K562 (cell line): Measurements from ENCODE around the gene RNPEPL1. TPM values are rescaled to one million over a fixed set of nuclear protein-coding genes. Genes with fewer than 3 reads are reported as not detected.

Source experiments
- ATAC-seq: fragments of 200-7000 bp; cut with Tn5 transposase; 3 replicates; pipeline ENCODE4 v1.9.1; 2020; ENCODE audit warnings: moderate library complexity
- BruUV-seq: library from RNA; stranded (reverse); fragments of 400-500 nt; replicated peaks from 2 replicates; lab custom pipeline; 2021; lab: Mats Ljungman, UMichigan
- CTCF ChIA-PET: fragments of 300-600 bp; formaldehyde crosslinking; extraction: SDS; loops from one replicate; lab custom pipeline; 2021; ENCODE audit warnings: low intra/inter-chr PET ratio; lab: Yijun Ruan, JAX
- POLR2A ChIA-PET: fragments of 300-600, 350-650 bp; sonication (Branson Sonifier 250); formaldehyde crosslinking; extraction: SDS; loops from one replicate; lab custom pipeline; 2021; ENCODE audit warnings: antibody characterized with exemption, inconsistent platforms; lab: Yijun Ruan, JAX
- DNase-seq, 4 experiments: peaks; one replicate each; pipeline versions ENCODE4 v3.0.0 to v3.0.0-alpha.2; 2011 to 2018; ENCODE audit warnings: low spot score in 3 of 4, mixed read lengths in 3 of 4; ENCODE audit errors: extremely low read depth in 1 of 4
- FAIRE-seq: peaks from 2 replicates; lab custom pipeline; 2011; peaks lifted over from hg19 to GRCh38; lab: Jason Lieb, UNC
- H2AFZ ChIP-seq: 2 replicates; pipeline ENCODE4 v1.6.0; 2011; ENCODE audit warnings: low read depth, low read length, control low read depth, inconsistent platforms
- H3K27ac ChIP-seq: fragments of 200-600 bp; 3 replicates; pipeline ENCODE4 v1.8.0; 2011; ENCODE audit warnings: low read depth, mild to moderate bottlenecking, control low read depth, inconsistent platforms, low read length, moderate library complexity, mixed read lengths; ENCODE audit errors: extremely low read depth
- H3K27me3 ChIP-seq, 2 experiments: fragments of 300-600 bp in 1 of 2; 2 replicates in 1 of 2; 3 replicates in 1 of 2; pipeline versions ENCODE4 v1.6.0 to v1.8.0; 2011; ENCODE audit warnings: inconsistent platforms in 2 of 2, low read length in 2 of 2, mild to moderate bottlenecking in 1 of 2, mixed read lengths in 1 of 2, moderate library complexity in 1 of 2; ENCODE audit not compliant: control insufficient read depth in 2 of 2, insufficient read depth in 2 of 2
- H3K36me3 ChIP-seq: fragments of 300-600 bp; 3 replicates; pipeline ENCODE4 v1.8.0; 2011; ENCODE audit warnings: mild to moderate bottlenecking, low read length, inconsistent platforms; ENCODE audit not compliant: control insufficient read depth, insufficient read depth
- H3K4me1 ChIP-seq, 2 experiments: fragments of 200-600 bp in 1 of 2; replicated peaks in 1 of 2; 2 replicates in 1 of 2; 3 replicates in 1 of 2; pipeline versions ENCODE4 v1.5.1 to v1.8.0; 2011; ENCODE audit warnings: inconsistent platforms in 2 of 2, low read length in 2 of 2, mild to moderate bottlenecking in 1 of 2, mixed read lengths in 1 of 2, moderate library complexity in 1 of 2; ENCODE audit not compliant: control insufficient read depth in 2 of 2, insufficient read depth in 2 of 2
- H3K4me2 ChIP-seq: 2 replicates; pipeline ENCODE4 v1.6.1; 2011; ENCODE audit warnings: low read length, control low read depth, inconsistent platforms, mixed read lengths; ENCODE audit not compliant: insufficient read depth
- H3K4me3 ChIP-seq: fragments of 200-600 bp; sonication (generic), shearing (Covaris generic); 2 replicates; pipeline ENCODE4 v1.5.1; 2016; ENCODE audit warnings: control low read depth, inconsistent platforms
- H3K79me2 ChIP-seq: fragments of 200-600 bp; 3 replicates; pipeline ENCODE4 v1.8.0; 2011; ENCODE audit warnings: low read length, inconsistent platforms; ENCODE audit not compliant: control insufficient read depth, insufficient read depth
- H3K9ac ChIP-seq, 2 experiments: 2 replicates each; pipeline versions ENCODE4 v1.6.0 to v1.6.1; 2011; ENCODE audit warnings: low read depth in 2 of 2, low read length in 2 of 2, control low read depth in 1 of 2, inconsistent platforms in 1 of 2, mild to moderate bottlenecking in 1 of 2, mixed read lengths in 1 of 2; ENCODE audit not compliant: insufficient read depth in 1 of 2
- H3K9me1 ChIP-seq: one replicate; pipeline ENCODE4 v1.6.0; 2011; ENCODE audit warnings: inconsistent platforms, mild to moderate bottlenecking, low read length, moderate library complexity; ENCODE audit not compliant: control insufficient read depth, insufficient read depth
- H3K9me3 ChIP-seq: replicated peaks from 2 replicates; pipeline ENCODE4 v1.5.1; 2011; ENCODE audit warnings: low read depth, low read length, inconsistent platforms; ENCODE audit not compliant: control insufficient read depth, insufficient read depth
- H4K20me1 ChIP-seq: replicated peaks from 2 replicates; pipeline ENCODE4 v1.6.1; 2011; ENCODE audit warnings: low read length, inconsistent platforms, mixed read lengths; ENCODE audit not compliant: control insufficient read depth, insufficient read depth
- KLF10 ChIP-seq: fragments of 250-450 bp; sonication (Bioruptor Pico); IDR thresholded peaks from 2 replicates; pipeline ENCODE4 v1.6.1; 2021; ENCODE audit warnings: matching md5 sums
- RBBP5 ChIP-seq: fragments of 200-600 bp; sonication (generic); IDR thresholded peaks from 2 replicates; pipeline ENCODE4 v1.6.1; 2012; ENCODE audit warnings: borderline replicate concordance, mild to moderate bottlenecking, low read length, control low read depth, inconsistent platforms; ENCODE audit not compliant: insufficient read depth, poor library complexity, severe bottlenecking
- SMARCE1 ChIP-seq: fragments of 450-650 bp; IDR thresholded peaks from 2 replicates; pipeline ENCODE4 v1.7.1; 2016; ENCODE audit warnings: mild to moderate bottlenecking
- SP2 ChIP-seq: IDR thresholded peaks from 2 replicates; pipeline ENCODE4 v1.6.1; 2011; ENCODE audit warnings: mild to moderate bottlenecking, low read depth, low read length, moderate library complexity; ENCODE audit not compliant: poor library complexity, severe bottlenecking; ENCODE audit errors: extremely low read depth
- TAF7 ChIP-seq: fragments of 450-650 bp; IDR thresholded peaks from 2 replicates; pipeline ENCODE4 v1.6.1; 2016; ENCODE audit warnings: missing genetic modification characterization, missing compliant biosample characterization
- WGBS: fragments of 100-300 bp; shearing (Covaris generic); methylation state at CpG from one replicate; pipeline ENCODE4 v1.1.6; 2016; ENCODE audit warnings: low coverage, mixed read lengths; ENCODE audit not compliant: insufficient coverage; ENCODE audit errors: missing lambda C conversion rate; 5-methylcytosine and 5-hydroxymethylcytosine counted together
- in situ Hi-C: fragments of 300-500 bp; cut with MboI; formaldehyde crosslinking; loops from 4 replicates; pipeline ENCODE4 v1.15.0; 2018; ENCODE audit warnings: inconsistent platforms, mixed read lengths
- intact Hi-C: fragments of 100-400 bp; cut with micrococcal nuclease; formaldehyde crosslinking; loops from 2 replicates; pipeline ENCODE4 v1.14.2; 2022
- polyA plus RNA-seq, 8 experiments: library from polyadenylated mRNA; depleted of rRNA in 4 of 8; stranded (reverse) in 5 of 8; unstranded in 3 of 8; fragments of >200 nt; fragmentation: Nextera tagmentation in 2 of 8; fragmentation: Illumina TruSeq in 1 of 8; extraction: Ambion mirVana in 2 of 8; extraction: Trizol in 1 of 8; gene quantifications; 2 replicates each; pipeline versions ENCODE4 v1.2.1 to v1.2.3, GENCODE V29; 2011 to 2014; ENCODE audit warnings: inconsistent platforms in 1 of 8, missing spikeins in 1 of 8
- total RNA-seq, 7 experiments: library from RNA; depleted of rRNA in 6 of 7; stranded (reverse); fragments of >200 nt in 6 of 7; fragmentation: Illumina TruSeq in 2 of 7; extraction: Trizol in 2 of 7; gene quantifications; 2 replicates each; pipeline versions ENCODE4 v1.2.1 to v1.2.3, GENCODE V29; 2011 to 2021; ENCODE audit warnings: low replicate concordance in 1 of 7

RNPEPL1 gene
- total and polyA plus RNA-seq, 9 of the 15 experiments (the other 6 are each of a cell fraction or from before 2014, with no cell fraction given): 0.07 to 38.7 (median 5.6) TPM

GRCh38 chr2:240569998-240570530 lies 1.8 kb downstream of the RNPEPL1 start:
- H2AFZ ChIP-seq: no peak overlapping the region
- no peak for FAIRE-seq
- H3K9me1 ChIP-seq: no peaks in the 10 kb centered on the region
- H3K27me3 ChIP-seq: no peaks in the 10 kb centered on the region
- peak in 1 of 4 experiments; percentile 20 for DNase-seq
- in situ Hi-C loops: no loop called here
- peak overlapping the region in 1 of 2 experiments; percentile 89; a peak in 2 of 4 replicates for H3K9ac ChIP-seq
- ChIA-PET POLR2A (no interaction called here), CTCF (no interaction called here)
- TF ChIP-seq SMARCE1: no peak
- no peak for TF ChIP-seq TAF7
- TF ChIP-seq KLF10 (CRISPR knock-in tag): no peak
- TF ChIP-seq SP2: no peak
- peak; percentile 9 for TF ChIP-seq RBBP5
- peaks cover 13% of the 10 kb centered on the region; the same call in 2 of the 3 replicates for H3K36me3 ChIP-seq
- no peaks in the 10 kb centered on the region for H3K9me3 ChIP-seq
- WGBS: 55% methylated on average over 8 of the region's 15 CpGs
- H3K27ac ChIP-seq: no peak overlapping the region
- H3K4me3 ChIP-seq: no peak overlapping the region
- no peaks in the 10 kb centered on the region for H4K20me1 ChIP-seq
- no peak for ATAC-seq
- intact Hi-C loops: loop anchor here (10.0 kb wide), 1 partner anchor 55 kb away; no protein-coding TSS in a partner anchor
- H3K79me2 ChIP-seq: peaks cover 47% of the 10 kb centered on the region
- H3K4me2 ChIP-seq: peak overlapping the region; percentile 77
- BruUV-seq: no TSS peak
- H3K4me1 ChIP-seq: peaks cover 13 to 71% of the 10 kb centered on the region in 2 experiments; a peak in 4 of 5 replicates
